Parathyroid adenoma (tissue), 2 donors: ENCODE results near the gene C17orf50.

Experiments
- H2AFZ ChIP-seq: fragments of 300-600 bp; sonication (generic); one replicate; pipeline ENCODE4 v1.7.0; 2017; ENCODE audit warnings: antibody characterized with exemption, mild to moderate bottlenecking
- H3K27ac ChIP-seq: fragments of 300-600 bp; sonication (generic); one replicate; pipeline ENCODE4 v1.7.0; 2017
- H3K27me3 ChIP-seq: fragments of 300-600 bp; sonication (generic); one replicate; pipeline ENCODE4 v1.7.0; 2017; ENCODE audit warnings: low read length; ENCODE audit not compliant: control insufficient read depth, insufficient read depth
- H3K36me3 ChIP-seq: fragments of 300-600 bp; sonication (generic); one replicate; pipeline ENCODE4 v1.7.0; 2017; ENCODE audit warnings: low read length; ENCODE audit not compliant: control insufficient read depth, insufficient read depth
- H3K4me1 ChIP-seq: fragments of 300-600 bp; sonication (generic); one replicate; pipeline ENCODE4 v1.7.0; 2017; ENCODE audit warnings: control low read depth
- H3K4me2 ChIP-seq: fragments of 300-600 bp; sonication (generic); one replicate; pipeline ENCODE4 v1.7.0; 2017; ENCODE audit warnings: low read length
- H3K4me3 ChIP-seq: fragments of 300-600 bp; sonication (generic); one replicate; pipeline ENCODE4 v1.7.0; 2017; ENCODE audit warnings: low read depth, low read length
- H3K79me2 ChIP-seq: fragments of 300-600 bp; sonication (generic); one replicate; pipeline ENCODE4 v1.7.0; 2017; ENCODE audit warnings: control low read depth
- H3K9ac ChIP-seq: fragments of 300-600 bp; sonication (generic); one replicate; pipeline ENCODE4 v1.7.0; 2017; ENCODE audit warnings: mild to moderate bottlenecking
- H3K9me3 ChIP-seq: fragments of 300-600 bp; sonication (generic); one replicate; pipeline ENCODE4 v1.7.0; 2017; ENCODE audit warnings: low read length; ENCODE audit not compliant: control insufficient read depth
- CTCF ChIP-seq: fragments of 300-600 bp; sonication (generic); IDR thresholded peaks from one replicate; pipeline ENCODE4 v1.7.0; 2017; ENCODE audit warnings: antibody characterized with exemption, mild to moderate bottlenecking
- donor health status: primary hyperparathyroidism.

C17orf50 gene

DNA sequence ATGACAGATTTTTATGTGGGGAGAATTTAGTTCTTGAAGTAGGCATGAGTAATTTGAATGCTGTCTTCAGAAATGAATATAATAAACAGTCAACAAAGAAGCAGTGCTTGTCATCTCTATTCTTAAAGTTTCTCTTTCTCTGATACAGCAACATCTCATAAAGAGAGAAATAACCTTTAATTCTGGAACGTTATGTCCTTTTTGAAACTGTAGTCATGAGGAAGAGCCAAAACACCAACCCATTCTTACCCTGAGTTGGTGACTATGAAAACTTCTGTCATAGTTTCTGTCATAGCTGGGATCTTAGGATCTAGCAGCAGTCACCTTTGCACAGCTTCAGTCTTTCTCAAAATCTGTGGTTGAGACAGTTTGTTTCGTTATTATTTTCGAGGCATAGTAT is 44.5 kb upstream of the C17orf50 start:
- H3K79me2 ChIP-seq: no peaks in the 10 kb centered on the region
- H3K9me3 ChIP-seq: no peaks in the 10 kb centered on the region
- no peak overlapping the region for H3K4me2 ChIP-seq
- no peaks in the 10 kb centered on the region for H3K36me3 ChIP-seq
- no peaks in the 10 kb centered on the region for H3K27me3 ChIP-seq
- H2AFZ ChIP-seq: no peak overlapping the region
- H3K27ac ChIP-seq: peak overlapping the region; percentile 66
- H3K9ac ChIP-seq: no peak overlapping the region
- TF ChIP-seq CTCF: no peak
- H3K4me3 ChIP-seq: no peak overlapping the region
- H3K4me1 ChIP-seq: peaks cover 42% of the 10 kb centered on the region

- Histone ChIP-seq H3K4me2 (peak overlapping the region; percentile 12), H3K27ac (peak overlapping the region; percentile 66), H3K36me3 (no peaks in the 10 kb centered on the region), H3K9ac (no peak overlapping the region), H3K4me1 (peaks cover 42% of the 10 kb centered on the region), H3K27me3 (no peaks in the 10 kb centered on the region), H3K4me3 (no peak overlapping the region), H3K9me3 (no peaks in the 10 kb centered on the region), H2AFZ (no peak overlapping the region), H3K79me2 (no peaks in the 10 kb centered on the region)
- no peak for TF ChIP-seq CTCF
Observed at GRCh38 chr17:35716897-35717465, 43.7 kb upstream of the C17orf50 start.

- H3K27ac ChIP-seq: peak overlapping the region; percentile 66
- no peaks in the 10 kb centered on the region for H3K27me3 ChIP-seq
- H3K36me3 ChIP-seq: no peaks in the 10 kb centered on the region
- H2AFZ ChIP-seq: no peak overlapping the region
- peak overlapping the region; percentile 12 for H3K4me2 ChIP-seq
- H3K4me1 ChIP-seq: peaks cover 42% of the 10 kb centered on the region
- H3K9ac ChIP-seq: no peak overlapping the region
- no peak overlapping the region for H3K4me3 ChIP-seq
- TF ChIP-seq CTCF: no peak
- no peaks in the 10 kb centered on the region for H3K79me2 ChIP-seq
- no peaks in the 10 kb centered on the region for H3K9me3 ChIP-seq
Observed at GRCh38 chr17:35717475-35717874, 43.2 kb upstream of the C17orf50 start.

DNA sequence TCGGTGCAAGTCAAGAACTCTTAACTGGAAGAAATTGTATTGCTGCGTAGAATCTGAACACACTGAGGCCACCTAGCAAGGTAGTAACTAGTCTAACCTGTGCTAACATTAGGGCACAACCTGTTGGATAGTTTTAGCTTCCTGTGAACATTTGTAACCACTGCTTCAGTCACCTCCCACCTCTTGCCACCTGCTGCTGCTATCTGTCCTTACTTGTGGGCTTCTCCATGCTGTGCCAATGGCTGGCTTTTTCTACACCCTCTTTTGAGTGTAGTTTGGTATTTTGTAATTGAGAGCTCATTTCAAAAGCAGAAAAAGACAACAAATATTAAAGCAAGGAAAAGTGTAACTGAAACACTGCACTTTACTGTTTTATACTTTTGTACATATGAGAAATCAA is 37.0 kb upstream of the C17orf50 start:
- Histone ChIP-seq H3K9ac (no peak overlapping the region), H3K36me3 (no peaks in the 10 kb centered on the region), H3K9me3 (no peaks in the 10 kb centered on the region), H3K27me3 (no peaks in the 10 kb centered on the region), H3K4me1 (peaks cover 23% of the 10 kb centered on the region), H3K4me2 (no peak overlapping the region), H3K27ac (no peak overlapping the region), H3K79me2 (no peaks in the 10 kb centered on the region), H3K4me3 (no peak overlapping the region), H2AFZ (no peak overlapping the region)
- TF ChIP-seq CTCF: no peak

DNA sequence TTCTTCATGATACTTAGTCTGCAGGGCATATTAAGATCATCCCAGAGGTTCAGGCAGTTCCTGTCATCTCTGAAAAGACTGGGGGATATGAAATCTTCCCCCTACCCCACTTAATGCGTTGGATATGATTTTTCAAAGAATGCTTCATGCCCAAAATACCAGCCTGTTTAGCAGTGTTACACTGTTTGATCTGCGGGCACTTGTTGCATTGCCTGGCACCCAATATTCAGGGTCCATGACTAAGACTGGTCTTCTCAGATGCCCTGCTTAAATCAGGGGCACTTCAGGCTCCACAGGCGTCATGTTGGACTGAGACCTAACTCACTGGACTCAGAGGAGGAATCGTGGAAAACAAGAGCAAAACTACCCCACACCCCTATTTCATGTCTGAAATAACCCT is 35.6 kb upstream of the C17orf50 start:
- Histone ChIP-seq H3K9ac (no peak overlapping the region), H2AFZ (no peak overlapping the region), H3K27me3 (no peaks in the 10 kb centered on the region), H3K27ac (no peak overlapping the region), H3K4me3 (no peak overlapping the region), H3K9me3 (no peaks in the 10 kb centered on the region), H3K4me1 (peaks cover 32% of the 10 kb centered on the region), H3K36me3 (no peaks in the 10 kb centered on the region), H3K79me2 (no peaks in the 10 kb centered on the region), H3K4me2 (no peak overlapping the region)
- TF ChIP-seq CTCF: no peak
